Activated naive CD4-positive, alpha-beta T cell treated with anti-CD3 and anti-CD28 coated beads, Interleukin-2, amount 50 U/mL, for 72 hours (primary cell): ENCODE measurements around the gene ADAMTS17. TPM values are rescaled to one million over a fixed set of nuclear protein-coding genes. Genes with fewer than 3 reads are reported as not detected.
A peak's percentile ranks its signal among the peaks of the same experiment; 100 is the strongest.

Experiments
- ATAC-seq, 2 donors: fragments of 150-1000 bp; cut with Tn5 transposase; 2 replicates each; pipeline ENCODE4 v1.10.0; 2021; ENCODE audit warnings: mild to moderate bottlenecking in 2 of 2, moderate library complexity in 2 of 2
- DNase-seq, 2 donors: peaks; one replicate each; pipeline ENCODE4 v3.0.0; 2021 to 2022; ENCODE audit warnings: low spot score in 2 of 2
- H3K27ac Mint-ChIP-seq, 2 donors: one replicate each; pipeline ENCODE4 v1.8.0; 2022; ENCODE audit warnings: mild to moderate bottlenecking in 2 of 2, mixed read lengths in 2 of 2
- H3K36me3 Mint-ChIP-seq, 2 donors: one replicate each; pipeline ENCODE4 v1.8.0; 2022; ENCODE audit warnings: mixed read lengths in 2 of 2
- H3K9me3 Mint-ChIP-seq, 2 donors: one replicate each; pipeline ENCODE4 v1.8.0; 2022; ENCODE audit warnings: mixed read lengths in 2 of 2
- total RNA-seq, 2 donors: library from RNA; stranded (reverse); gene quantifications; one replicate each; pipeline ENCODE4 v1.2.3, GENCODE V29; 2022

Gene ADAMTS17
- total RNA-seq, 2 donors from 2014 or later = 0.19 to 1.5 TPM

GRCh38 chr15:100330629-100331215 lies 11.1 kb downstream of the ADAMTS17 start:
- ATAC-seq (peak; percentile 81 to 83), DNase-seq (no peak)
- no peaks in the 10 kb centered on the region for H3K9me3 Mint-ChIP-seq
- H3K27ac Mint-ChIP-seq = peak overlapping the region in 1 of 2 donors; percentile 69
- H3K36me3 Mint-ChIP-seq = peaks cover 0 to 1% of the 10 kb centered on the region in 2 donors

- ATAC-seq = peak; percentile 78 to 88
- Mint-ChIP-seq H3K9me3 (no peaks in the 10 kb centered on the region), H3K36me3 (peaks cover 0 to 5% of the 10 kb centered on the region in 2 donors), H3K27ac (peak overlapping the region in 1 of 2 donors; percentile 69)
- DNase-seq = no peak
Observed at GRCh38 chr15:100330221-100330620, 11.6 kb downstream of the ADAMTS17 start.

- no peak for DNase-seq
- Mint-ChIP-seq H3K36me3 (peaks cover 0 to 5% of the 10 kb centered on the region in 2 donors), H3K27ac (no peak overlapping the region), H3K9me3 (no peaks in the 10 kb centered on the region)
- ATAC-seq = no peak
Observed at GRCh38 chr15:100328796-100329195, 13.0 kb downstream of the ADAMTS17 start.

- H3K36me3 Mint-ChIP-seq = peaks cover 0 to 29% of the 10 kb centered on the region in 2 donors
- DNase-seq (no peak), ATAC-seq (no peak)
- H3K27ac Mint-ChIP-seq = no peak overlapping the region
- H3K9me3 Mint-ChIP-seq = peaks cover 0 to 4% of the 10 kb centered on the region in 2 donors
Observed at GRCh38 chr15:100318880-100319279, 22.9 kb downstream of the ADAMTS17 start.

GRCh38 chr15:100314809-100315400 lies 26.9 kb downstream of the ADAMTS17 start:
- DNase-seq (no peak), ATAC-seq (no peak)
- Mint-ChIP-seq H3K27ac (peak overlapping the region in 1 of 2 donors; percentile 32), H3K36me3 (peaks cover 0 to 27% of the 10 kb centered on the region in 2 donors), H3K9me3 (peaks cover 0 to 1% of the 10 kb centered on the region in 2 donors)

GRCh38 chr15:100311833-100312476 lies 29.8 kb downstream of the ADAMTS17 start:
- ATAC-seq (no peak), DNase-seq (no peak)
- Mint-ChIP-seq H3K36me3 (peaks cover 0 to 9% of the 10 kb centered on the region in 2 donors), H3K9me3 (no peaks in the 10 kb centered on the region), H3K27ac (no peak overlapping the region)

- DNase-seq = no peak
Observed at GRCh38 chr15:100311154-100311625, 30.6 kb downstream of the ADAMTS17 start.

GRCh38 chr15:100310513-100311153 lies 31.1 kb downstream of the ADAMTS17 start:
- Mint-ChIP-seq H3K36me3 (peaks cover 0 to 9% of the 10 kb centered on the region in 2 donors), H3K9me3 (no peaks in the 10 kb centered on the region), H3K27ac (no peak overlapping the region)
- DNase-seq (no peak), ATAC-seq (no peak)

More at GRCh38 chr15:100311154-100311625, 30.6 kb downstream of the ADAMTS17 start:
- Mint-ChIP-seq H3K27ac (no peak overlapping the region), H3K9me3 (no peaks in the 10 kb centered on the region), H3K36me3 (peaks cover 0 to 9% of the 10 kb centered on the region in 2 donors)
- no peak for ATAC-seq

GRCh38 chr15:100310041-100310405 lies 31.8 kb downstream of the ADAMTS17 start:
- Mint-ChIP-seq H3K27ac (no peak overlapping the region), H3K9me3 (no peaks in the 10 kb centered on the region), H3K36me3 (peaks cover 0 to 9% of the 10 kb centered on the region in 2 donors)

GRCh38 chr15:100309109-100310040 lies 32.4 kb downstream of the ADAMTS17 start:
- DNase-seq = no peak
- Mint-ChIP-seq H3K36me3 (peaks cover 0 to 9% of the 10 kb centered on the region in 2 donors), H3K27ac (no peak overlapping the region), H3K9me3 (no peaks in the 10 kb centered on the region)
- no peak for ATAC-seq

More at GRCh38 chr15:100310041-100310405, 31.8 kb downstream of the ADAMTS17 start:
- DNase-seq = no peak
- no peak for ATAC-seq

- no peak for DNase-seq
- ATAC-seq = no peak
- Mint-ChIP-seq H3K36me3 (peaks cover 0 to 9% of the 10 kb centered on the region in 2 donors), H3K27ac (no peak overlapping the region), H3K9me3 (no peaks in the 10 kb centered on the region)
Observed at GRCh38 chr15:100308608-100309007, 33.2 kb downstream of the ADAMTS17 start.

GRCh38 chr15:100308213-100308600 lies 33.6 kb downstream of the ADAMTS17 start:
- ATAC-seq = no peak
- Mint-ChIP-seq H3K27ac (no peak overlapping the region), H3K36me3 (peaks cover 0 to 9% of the 10 kb centered on the region in 2 donors), H3K9me3 (no peaks in the 10 kb centered on the region)
- DNase-seq = no peak

- H3K36me3 Mint-ChIP-seq = peaks cover 0 to 9% of the 10 kb centered on the region in 2 donors
- H3K9me3 Mint-ChIP-seq = no peaks in the 10 kb centered on the region
- ATAC-seq (no peak), DNase-seq (no peak)
- H3K27ac Mint-ChIP-seq = no peak overlapping the region
Observed at GRCh38 chr15:100307241-100308212, 34.2 kb downstream of the ADAMTS17 start.

- DNase-seq = no peak
- H3K27ac Mint-ChIP-seq = no peak overlapping the region
- peaks cover 0 to 5% of the 10 kb centered on the region in 2 donors for H3K9me3 Mint-ChIP-seq
- no peak for ATAC-seq
- H3K36me3 Mint-ChIP-seq = peaks cover 0 to 7% of the 10 kb centered on the region in 2 donors
Observed at GRCh38 chr15:100306098-100306497, 35.7 kb downstream of the ADAMTS17 start.

GRCh38 chr15:100301910-100302431 lies 39.8 kb downstream of the ADAMTS17 start:
- H3K9me3 Mint-ChIP-seq = peaks cover 5% of the 10 kb centered on the region in 2 donors
- ATAC-seq (no peak), DNase-seq (no peak)
- H3K36me3 Mint-ChIP-seq = peaks cover 13 to 15% of the 10 kb centered on the region in 2 donors
- H3K27ac Mint-ChIP-seq = no peak overlapping the region
